Measurements from ENCODE around the gene RAD18. TPM values are rescaled to one million over a fixed set of nuclear protein-coding genes. Genes with fewer than 3 reads are reported as not detected.

Gene RAD18
- total RNA-seq, 4 donors from 2014 or later = 2.5 to 11.0 (median 7.1) TPM

GRCh38 chr3:8851703-8852102, 111.6 kb downstream of the RAD18 start:
- intact Hi-C loops (cut with DNase I) = no loop called here
- no peak overlapping the region for H3K27ac ChIP-seq
- H3K4me1 ChIP-seq = no peaks in the 10 kb centered on the region
- no peaks in the 10 kb centered on the region for H3K9me3 ChIP-seq
- no peak for TF ChIP-seq POLR2A (IDR thresholded peaks at IDR 0.05)
- TF ChIP-seq CTCF (IDR thresholded peaks at IDR 0.05) = no peak
- no peaks in the 10 kb centered on the region for H3K27me3 ChIP-seq
- no peak for DNase-seq
- H3K36me3 ChIP-seq = no peaks in the 10 kb centered on the region
- WGBS, 2 donors = 69 to 76% methylated on average over 4 of the region's 4 CpGs
- no peak overlapping the region for H3K4me3 ChIP-seq

- Histone ChIP-seq H3K9me3 (no peaks in the 10 kb centered on the region), H3K27ac (no peak overlapping the region), H3K4me3 (no peak overlapping the region), H3K4me1 (no peaks in the 10 kb centered on the region), H3K27me3 (no peaks in the 10 kb centered on the region), H3K36me3 (no peaks in the 10 kb centered on the region)
- DNase-seq = no peak
- TF ChIP-seq CTCF (IDR thresholded peaks at IDR 0.05) (no peak), POLR2A (IDR thresholded peaks at IDR 0.05) (no peak)
- 65% methylated on average over 5 of the region's 5 CpGs for WGBS, 2 donors
- intact Hi-C loops (cut with DNase I) = no loop called here
These were observed 114.6 kb downstream of the RAD18 start for GRCh38 chr3:8848696-8849131.

GRCh38 chr3:8847317-8847716, 116.0 kb downstream of the RAD18 start:
- Histone ChIP-seq H3K4me1 (no peaks in the 10 kb centered on the region), H3K9me3 (no peaks in the 10 kb centered on the region), H3K27me3 (no peaks in the 10 kb centered on the region), H3K4me3 (no peak overlapping the region), H3K27ac (no peak overlapping the region), H3K36me3 (no peaks in the 10 kb centered on the region)
- 85 to 92% methylated on average over 7 of the region's 7 CpGs for WGBS, 2 donors
- intact Hi-C loops (cut with DNase I) = no loop called here
- no peak for DNase-seq
- TF ChIP-seq POLR2A (IDR thresholded peaks at IDR 0.05) = no peak
- TF ChIP-seq CTCF (IDR thresholded peaks at IDR 0.05) = no peak

- intact Hi-C loops (cut with DNase I) = no loop called here
- no peaks in the 10 kb centered on the region for H3K27me3 ChIP-seq
- DNase-seq = no peak
- 86 to 93% methylated on average over 2 of the region's 2 CpGs for WGBS, 2 donors
- no peaks in the 10 kb centered on the region for H3K4me1 ChIP-seq
- H3K27ac ChIP-seq = no peak overlapping the region
- TF ChIP-seq CTCF (IDR thresholded peaks at IDR 0.05) (no peak), POLR2A (IDR thresholded peaks at IDR 0.05) (no peak)
- H3K36me3 ChIP-seq = no peaks in the 10 kb centered on the region
- H3K4me3 ChIP-seq = no peak overlapping the region
- H3K9me3 ChIP-seq = no peaks in the 10 kb centered on the region
These were observed 117.1 kb downstream of the RAD18 start for GRCh38 chr3:8846176-8846575.

GRCh38 chr3:8845641-8846040, 117.6 kb downstream of the RAD18 start:
- Histone ChIP-seq H3K4me1 (no peaks in the 10 kb centered on the region), H3K4me3 (no peak overlapping the region), H3K27ac (no peak overlapping the region), H3K36me3 (no peaks in the 10 kb centered on the region), H3K9me3 (no peaks in the 10 kb centered on the region), H3K27me3 (no peaks in the 10 kb centered on the region)
- intact Hi-C loops (cut with DNase I) = no loop called here
- DNase-seq = no peak
- 86% methylated on average over 1 of the region's 1 CpG; no CpG with 5 or more reads in 1 of the 2 donors for WGBS, 2 donors
- TF ChIP-seq POLR2A (IDR thresholded peaks at IDR 0.05) (no peak), CTCF (IDR thresholded peaks at IDR 0.05) (no peak)
